Gastroesophageal sphincter (tissue), 3 donors: ENCODE measurements around the gene CDH5.

Source experiments
- CTCF ChIP-seq, 4 experiments: fragments of 200-600 bp in 2 of 4; fragments of 450-650 bp in 2 of 4; sonication (generic) in 1 of 4; IDR thresholded peaks; one replicate each; pipeline ENCODE4 v1.5.1; 2017 to 2019; ENCODE audit warnings: antibody characterized with exemption in 4 of 4, mild to moderate bottlenecking in 2 of 4, moderate library complexity in 2 of 4
- EP300 ChIP-seq: sonication (generic); formaldehyde crosslinking; IDR thresholded peaks from one replicate; pipeline ENCODE4 v1.6.1; 2017; ENCODE audit warnings: antibody characterized with exemption, mild to moderate bottlenecking
- POLR2A ChIP-seq, 2 donors: fragments of 450-650 bp; IDR thresholded peaks; one replicate each; pipeline ENCODE4 v1.6.1; 2017; ENCODE audit warnings: antibody characterized with exemption in 2 of 2, mild to moderate bottlenecking in 2 of 2, moderate library complexity in 1 of 2
- POLR2AphosphoS5 ChIP-seq: sonication (generic); formaldehyde crosslinking; IDR thresholded peaks from one replicate; pipeline ENCODE4 v1.6.1; 2017; ENCODE audit warnings: antibody characterized with exemption

GRCh38 chr16:66361604-66362135, 4.8 kb upstream of the CDH5 start:
- TF ChIP-seq CTCF (IDR thresholded peaks at IDR 0.05) (no peak), EP300 (no peak), POLR2AphosphoS5 (no peak), POLR2A (IDR thresholded peaks at IDR 0.05) (no peak)
